ENCODE measurements around the gene WDTC1. TPM values are rescaled to one million over a fixed set of nuclear protein-coding genes. Genes with fewer than 3 reads are reported as not detected.

The WDTC1 gene
- polyA plus RNA-seq, 1 donor (not counting 4 experiments of a cell fraction or from before 2014, with no cell fraction given) = 5.1 TPM

DNA sequence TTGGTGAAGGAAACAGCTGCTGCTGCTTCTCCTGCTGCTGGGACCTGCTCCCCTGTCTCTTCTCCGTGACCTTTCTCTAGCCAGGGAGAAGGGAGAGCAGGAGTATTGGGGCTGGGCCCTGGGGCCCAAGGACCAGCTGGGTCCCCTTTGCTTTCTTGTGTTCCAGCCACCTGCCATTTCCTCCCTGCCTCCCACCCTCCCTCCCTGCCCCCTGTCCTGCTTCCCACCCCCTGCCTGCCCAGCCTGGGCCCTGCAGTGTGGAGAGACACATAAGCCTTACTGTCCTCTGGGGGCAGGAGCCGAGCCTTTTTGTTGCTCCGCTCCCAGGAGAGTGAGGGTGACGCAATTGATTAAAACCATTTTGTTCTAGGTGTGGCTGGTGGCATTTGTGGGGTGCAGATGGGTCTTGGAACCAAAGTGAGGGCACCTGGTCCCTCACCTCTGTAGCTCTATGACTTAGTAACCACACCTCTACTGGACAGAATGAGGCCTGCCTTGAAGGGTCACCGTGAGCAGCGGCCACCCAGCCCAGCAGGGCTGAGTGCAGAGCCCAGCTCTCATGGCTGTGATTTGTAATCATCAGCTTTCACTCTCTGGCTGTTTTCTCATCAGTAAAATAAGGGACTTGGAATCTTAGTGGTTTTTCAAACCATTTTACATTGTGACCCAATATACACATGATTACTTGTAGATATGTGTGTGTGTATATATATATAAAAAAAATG is 73.6 kb downstream of the WDTC1 start:
- no peaks in the 10 kb centered on the region for H3K4me1 ChIP-seq (ENCODE audit: control insufficient read depth, extremely low read depth, insufficient read depth, low read length)
- DNase-seq (ENCODE audit: low read depth, low spot score) (no peak), FAIRE-seq (no peak)
- no peaks in the 10 kb centered on the region for H3K79me2 ChIP-seq (ENCODE audit: control insufficient read depth, insufficient read depth, low read length)
- dilution Hi-C loops (cut with MboI; ENCODE audit: extremely low pct_ligation_motif_present, low sequenced_read_pairs) = no loop called here
- no peak overlapping the region for H3K27ac ChIP-seq (ENCODE audit: control insufficient read depth, insufficient read depth, low read length)
- no peaks in the 10 kb centered on the region for H4K20me1 ChIP-seq (ENCODE audit: control insufficient read depth, extremely low read depth, insufficient read depth, low read length)
- no peaks in the 10 kb centered on the region for H3K9me1 ChIP-seq (ENCODE audit: control insufficient read depth, extremely low read depth, insufficient read depth, low read length)
- H3K36me3 ChIP-seq (ENCODE audit: control insufficient read depth in 2 of 2, extremely low read depth in 1 of 2, insufficient read depth in 2 of 2, low read length in 2 of 2) = no peaks in the 10 kb centered on the region
- no peak overlapping the region for H3K4me2 ChIP-seq (ENCODE audit: control insufficient read depth, extremely low read depth, insufficient read depth, low read depth, low read length)
- H3K4me3 ChIP-seq (ENCODE audit: control insufficient read depth in 2 of 3, extremely low read depth in 1 of 3, insufficient read depth in 2 of 3, low read depth in 1 of 3, low read length in 3 of 3) = no peak overlapping the region
- H3K9ac ChIP-seq (ENCODE audit: control insufficient read depth, extremely low read depth, insufficient read depth, low read length) = no peak overlapping the region
- H3K27me3 ChIP-seq (ENCODE audit: control insufficient read depth, extremely low read depth, insufficient read depth, low read length) = no peaks in the 10 kb centered on the region
- TF ChIP-seq, protein P1, sequence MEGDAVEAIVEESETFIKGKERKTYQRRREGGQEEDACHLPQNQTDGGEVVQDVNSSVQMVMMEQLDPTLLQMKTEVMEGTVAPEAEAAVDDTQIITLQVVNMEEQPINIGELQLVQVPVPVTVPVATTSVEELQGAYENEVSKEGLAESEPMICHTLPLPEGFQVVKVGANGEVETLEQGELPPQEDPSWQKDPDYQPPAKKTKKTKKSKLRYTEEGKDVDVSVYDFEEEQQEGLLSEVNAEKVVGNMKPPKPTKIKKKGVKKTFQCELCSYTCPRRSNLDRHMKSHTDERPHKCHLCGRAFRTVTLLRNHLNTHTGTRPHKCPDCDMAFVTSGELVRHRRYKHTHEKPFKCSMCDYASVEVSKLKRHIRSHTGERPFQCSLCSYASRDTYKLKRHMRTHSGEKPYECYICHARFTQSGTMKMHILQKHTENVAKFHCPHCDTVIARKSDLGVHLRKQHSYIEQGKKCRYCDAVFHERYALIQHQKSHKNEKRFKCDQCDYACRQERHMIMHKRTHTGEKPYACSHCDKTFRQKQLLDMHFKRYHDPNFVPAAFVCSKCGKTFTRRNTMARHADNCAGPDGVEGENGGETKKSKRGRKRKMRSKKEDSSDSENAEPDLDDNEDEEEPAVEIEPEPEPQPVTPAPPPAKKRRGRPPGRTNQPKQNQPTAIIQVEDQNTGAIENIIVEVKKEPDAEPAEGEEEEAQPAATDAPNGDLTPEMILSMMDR (optimal IDR thresholded peaks at IDR 0.05 in 1 of 3, IDR thresholded peaks at IDR 0.05 in 1 of 3, conservative IDR thresholded peaks at IDR 0.05 in 1 of 3; ENCODE audit: extremely low read depth in 1 of 3, insufficient read depth in 2 of 3, low read length in 3 of 3) = no peak
- no peaks in the 10 kb centered on the region for H3K9me3 ChIP-seq (ENCODE audit: control insufficient read depth, low read depth, low read length)
- no peak overlapping the region for H2AFZ ChIP-seq (ENCODE audit: control insufficient read depth, low read length)

DNA sequence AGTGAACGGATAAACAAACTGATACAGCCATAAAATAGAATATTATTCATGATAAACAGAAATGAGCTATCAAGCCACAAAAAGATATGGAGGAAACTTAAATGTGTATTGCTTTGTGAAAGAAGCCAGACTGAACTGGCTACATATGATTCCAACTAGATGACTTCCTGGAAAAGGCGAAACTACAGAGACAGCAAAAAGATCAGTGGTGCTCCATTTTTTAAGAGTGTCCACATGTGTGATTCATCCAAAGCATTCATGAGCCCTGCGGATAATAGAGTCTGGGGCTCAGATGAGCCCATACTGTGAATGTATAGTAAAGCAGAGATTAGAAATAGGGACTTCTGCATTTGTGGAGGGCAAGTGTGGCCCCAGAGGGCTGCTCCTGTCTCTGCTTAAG is 79.7 kb downstream of the WDTC1 start:
- Histone ChIP-seq H3K9me3 (ENCODE audit: control insufficient read depth, low read depth, low read length) (no peaks in the 10 kb centered on the region), H3K4me1 (ENCODE audit: control insufficient read depth, extremely low read depth, insufficient read depth, low read length) (no peaks in the 10 kb centered on the region), H3K9ac (ENCODE audit: control insufficient read depth, extremely low read depth, insufficient read depth, low read length) (no peak overlapping the region), H3K27ac (ENCODE audit: control insufficient read depth, insufficient read depth, low read length) (no peak overlapping the region), H3K79me2 (ENCODE audit: control insufficient read depth, insufficient read depth, low read length) (no peaks in the 10 kb centered on the region), H2AFZ (ENCODE audit: control insufficient read depth, low read length) (no peak overlapping the region), H3K4me2 (ENCODE audit: control insufficient read depth, extremely low read depth, insufficient read depth, low read depth, low read length) (no peak overlapping the region), H3K4me3 (ENCODE audit: control insufficient read depth in 2 of 3, extremely low read depth in 1 of 3, insufficient read depth in 2 of 3, low read depth in 1 of 3, low read length in 3 of 3) (no peak overlapping the region), H3K9me1 (ENCODE audit: control insufficient read depth, extremely low read depth, insufficient read depth, low read length) (no peaks in the 10 kb centered on the region), H3K36me3 (ENCODE audit: control insufficient read depth in 2 of 2, extremely low read depth in 1 of 2, insufficient read depth in 2 of 2, low read length in 2 of 2) (no peaks in the 10 kb centered on the region), H4K20me1 (ENCODE audit: control insufficient read depth, extremely low read depth, insufficient read depth, low read length) (no peaks in the 10 kb centered on the region), H3K27me3 (ENCODE audit: control insufficient read depth, extremely low read depth, insufficient read depth, low read length) (no peaks in the 10 kb centered on the region)
- TF ChIP-seq, protein P1 (optimal IDR thresholded peaks at IDR 0.05 in 1 of 3, IDR thresholded peaks at IDR 0.05 in 1 of 3, conservative IDR thresholded peaks at IDR 0.05 in 1 of 3; ENCODE audit: extremely low read depth in 1 of 3, insufficient read depth in 2 of 3, low read length in 3 of 3) = no peak
- TF ChIP-seq EZH2 (IDR thresholded peaks at IDR 0.05; ENCODE audit: low read length) = no peak
- dilution Hi-C loops (cut with MboI; ENCODE audit: extremely low pct_ligation_motif_present, low sequenced_read_pairs) = no loop called here
- FAIRE-seq = no peak
- DNase-seq (ENCODE audit: low read depth, low spot score) = no peak
